NCI-H146 treated with DMSO at 0.1 percent for 48 hours (cell line): ENCODE data around the gene GRWD1.

Experiments
- DNase-seq: peaks from one replicate; lab custom pipeline; 2025; ENCODE audit not compliant: unreplicated experiment; lab: John Stamatoyannopoulos, UW

GRWD1 gene

DNA sequence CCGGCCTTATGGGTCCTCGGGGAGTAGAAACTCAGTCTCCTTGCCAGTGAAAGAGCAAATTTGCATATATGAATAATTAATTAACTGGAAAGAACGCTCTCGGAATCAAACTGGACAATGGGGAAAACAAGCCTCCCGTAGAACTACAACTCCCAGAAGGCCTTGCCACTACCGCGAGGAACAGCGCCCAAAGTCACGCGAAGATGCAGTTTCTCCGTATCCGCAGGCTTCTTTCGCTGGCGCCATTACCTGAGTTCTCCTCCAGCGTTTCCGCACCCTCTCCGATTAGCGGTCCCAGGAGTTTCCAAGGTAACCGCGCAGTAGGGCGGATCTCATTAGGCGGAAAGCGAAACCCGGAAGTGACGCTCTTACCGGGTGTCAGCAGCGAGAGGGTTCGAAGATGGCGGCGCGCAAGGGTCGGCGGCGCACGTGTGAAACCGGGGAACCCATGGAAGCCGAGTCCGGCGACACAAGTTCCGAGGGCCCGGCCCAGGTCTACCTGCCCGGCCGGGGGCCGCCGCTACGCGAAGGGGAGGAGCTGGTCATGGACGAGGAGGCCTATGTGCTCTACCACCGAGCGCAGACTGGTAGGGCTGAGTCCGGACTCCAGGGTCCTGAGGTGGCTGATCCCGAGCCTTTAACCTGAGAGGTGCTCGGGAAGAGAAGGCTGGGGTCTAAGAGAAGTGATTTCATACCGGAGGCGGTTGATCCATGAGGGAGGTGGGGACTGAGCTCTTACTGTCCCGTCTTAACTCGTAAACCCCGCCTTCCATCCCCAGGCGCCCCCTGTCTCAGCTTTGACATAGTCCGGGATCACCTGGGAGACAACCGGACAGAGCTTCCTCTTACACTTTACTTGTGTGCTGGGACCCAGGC is at the start of gene GRWD1:
Gene GRWD1 (plus strand): TSS at position 378 of the 876 bp plus-strand sequence. CDS start 23 bp downstream, at position 401.
- DNase-seq, result peak; percentile 98

GRCh38 chr19:48396016-48396823 is 49.6 kb upstream of the GRWD1 start:
- DNase-seq, result no peak

DNA sequence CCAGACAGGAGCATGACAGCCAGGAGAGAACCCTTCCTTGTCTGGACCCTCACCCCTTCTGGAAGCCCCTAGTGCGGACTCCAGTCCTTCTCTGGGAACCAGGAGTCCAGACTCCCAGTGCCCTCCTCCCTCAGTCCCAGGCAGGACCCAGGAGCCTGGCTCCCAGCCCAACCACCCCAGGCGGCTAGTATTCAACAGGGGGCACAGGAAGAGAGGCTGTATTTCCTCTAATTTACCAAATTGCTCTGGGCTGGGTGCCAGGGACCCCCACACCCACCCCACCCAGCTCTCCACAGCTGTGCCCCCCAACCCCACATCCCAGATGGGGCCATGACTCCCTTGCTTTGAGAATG is 49.0 kb upstream of the GRWD1 start:
- peak; percentile 25 for DNase-seq

DNA sequence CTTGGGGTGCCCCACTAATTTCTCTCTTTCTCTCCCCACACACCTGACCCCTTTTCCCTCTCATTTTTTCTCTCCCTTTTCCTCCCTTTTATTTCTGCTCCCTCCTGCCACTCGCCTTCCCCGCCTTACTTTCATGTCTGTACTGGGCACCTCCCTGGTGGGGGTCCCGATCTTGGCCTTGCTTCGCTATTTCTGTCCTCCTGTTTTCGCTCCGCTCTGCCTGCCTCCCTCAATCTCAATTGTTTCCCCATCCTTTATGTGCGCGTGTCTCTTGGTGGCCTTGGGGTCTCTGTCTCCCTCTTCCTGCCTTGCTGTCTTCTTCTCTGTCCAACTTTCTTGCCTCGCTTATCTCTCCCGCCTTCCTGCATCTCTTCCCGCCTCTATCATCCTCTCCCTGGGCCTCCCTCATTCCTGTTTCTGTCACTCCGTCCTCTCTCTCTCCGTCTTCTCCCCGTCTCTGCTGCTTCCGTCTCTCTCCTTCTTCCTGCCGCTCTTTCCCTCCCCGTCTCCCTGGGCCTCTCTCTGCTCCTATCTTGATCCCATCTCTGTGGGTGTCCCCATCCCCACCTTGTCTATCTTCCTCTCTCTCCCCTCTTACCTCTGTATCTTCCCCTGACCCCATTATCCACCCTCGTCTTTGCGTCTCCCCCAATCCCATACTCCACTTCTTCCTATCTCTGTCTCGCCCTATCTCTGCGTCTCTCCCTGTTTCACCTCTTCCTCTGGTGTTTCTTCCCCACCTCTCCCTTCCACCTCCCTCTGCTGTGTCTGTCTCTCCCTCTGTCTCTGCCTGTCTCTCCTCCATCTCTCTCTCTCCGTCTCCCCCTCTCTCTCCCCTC is 48.3 kb upstream of the GRWD1 start:
- DNase-seq, result peak; percentile 69

DNA sequence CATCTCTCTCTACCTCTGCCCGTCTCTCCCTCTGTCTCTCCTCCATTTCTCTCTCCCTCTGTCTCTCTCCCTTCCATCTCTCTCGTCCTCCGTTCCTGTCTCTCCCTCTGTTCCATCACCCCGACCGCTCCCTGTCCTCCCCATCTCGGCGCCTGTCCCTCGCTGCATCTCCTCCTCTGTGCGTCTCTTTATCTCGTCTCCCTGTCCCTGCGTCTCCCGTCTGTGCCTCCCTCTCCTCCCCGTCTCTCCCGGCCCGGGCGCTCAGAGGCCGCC is 47.7 kb upstream of the GRWD1 start:
- peak; percentile 26 for DNase-seq

GRCh38 chr19:48398375-48399235 is 47.2 kb upstream of the GRWD1 start:
- peak; percentile 88 for DNase-seq

GRCh38 chr19:48400018-48400742 is 45.6 kb upstream of the GRWD1 start:
- peak; percentile 97 for DNase-seq

DNA sequence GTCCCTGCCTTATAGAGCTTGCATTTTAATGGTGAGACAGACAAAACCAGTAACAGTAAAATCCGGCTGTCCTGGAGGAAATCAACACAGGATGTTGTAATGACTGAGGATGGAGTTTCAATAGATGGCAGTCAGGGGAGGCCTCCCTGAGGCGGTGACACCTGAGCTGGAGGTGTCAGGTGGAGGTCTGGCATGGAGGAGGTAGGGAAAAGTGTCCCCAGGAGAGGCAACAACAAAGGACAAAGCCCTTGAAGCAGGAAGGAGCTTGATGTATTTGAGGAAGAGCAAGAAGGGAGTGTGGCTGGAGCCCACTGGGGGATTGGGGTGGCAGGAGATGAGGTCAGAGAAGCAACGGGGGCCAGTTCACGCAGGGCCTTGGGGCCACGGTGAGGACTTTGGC is 44.5 kb upstream of the GRWD1 start:
- peak; percentile 18 for DNase-seq

DNA sequence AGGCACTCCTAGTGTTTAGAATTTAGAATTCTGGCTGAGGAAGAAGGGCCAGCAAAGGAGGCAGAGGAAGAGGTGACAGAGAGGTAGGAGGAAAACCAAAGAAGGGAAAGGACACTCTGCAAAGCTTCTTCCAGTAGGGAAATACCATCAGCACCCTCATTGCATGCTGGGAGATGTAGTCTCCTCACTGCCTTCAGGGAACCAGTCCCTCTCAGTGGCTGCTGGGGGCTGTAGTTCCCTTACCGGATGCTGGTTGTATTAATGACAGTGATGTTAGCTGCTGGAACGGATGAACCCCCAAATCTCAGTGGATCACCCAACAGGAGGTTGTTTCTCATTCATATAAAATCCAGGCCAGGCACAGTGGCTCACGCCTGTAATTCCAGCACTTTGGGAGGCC is 42.2 kb upstream of the GRWD1 start:
- DNase-seq, result no peak

GRCh38 chr19:48405010-48405659 is 40.6 kb upstream of the GRWD1 start:
- no peak for DNase-seq

DNA sequence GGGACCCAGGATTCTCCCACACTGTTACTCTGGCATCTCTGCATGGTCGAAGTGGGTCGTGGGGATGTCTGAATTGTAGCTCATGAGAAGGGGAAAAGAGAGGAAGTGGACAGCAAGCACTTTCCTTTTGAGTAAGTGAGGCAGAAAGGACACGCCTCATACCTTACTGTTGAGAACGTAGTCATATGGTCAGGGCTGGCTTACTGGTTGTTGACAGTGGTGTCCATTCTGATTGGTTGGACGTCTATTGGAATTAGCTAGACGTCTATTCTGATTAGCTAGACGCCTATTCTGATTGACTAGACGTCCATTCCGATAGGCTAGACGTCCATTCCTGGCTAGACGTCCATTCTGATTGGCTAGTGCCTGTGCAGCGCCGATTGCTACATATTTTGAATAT is 39.9 kb upstream of the GRWD1 start:
- DNase-seq, result no peak

- DNase-seq, result no peak
Observed at GRCh38 chr19:48413879-48414587, 31.8 kb upstream of the GRWD1 start.

- DNase-seq, result no peak
Observed at GRCh38 chr19:48415395-48415794, 30.4 kb upstream of the GRWD1 start.

- no peak for DNase-seq
Observed at GRCh38 chr19:48415806-48416221, 30.0 kb upstream of the GRWD1 start.

- no peak for DNase-seq
Observed at GRCh38 chr19:48417421-48417820, 28.4 kb upstream of the GRWD1 start.

GRCh38 chr19:48418317-48419064 is 27.3 kb upstream of the GRWD1 start:
- DNase-seq, result no peak

- no peak for DNase-seq
Observed at GRCh38 chr19:48419158-48419920, 26.4 kb upstream of the GRWD1 start.
